GM11168 (cell line): ENCODE results near the gene TRMT11.
"Not testable (repeated sequence)": the region's sequence is repeated elsewhere in the genome, so short reads cannot be mapped to it uniquely, and the experiment has no call there.

Source experiments
- in situ Hi-C: fragments of 300-500 bp; cut with MboI; formaldehyde crosslinking; loops from one replicate; pipeline ENCODE4 v1.12.0; 2022; ENCODE audit warnings: low sequenced_read_pairs; ENCODE audit not compliant: unreplicated experiment

The TRMT11 gene

DNA sequence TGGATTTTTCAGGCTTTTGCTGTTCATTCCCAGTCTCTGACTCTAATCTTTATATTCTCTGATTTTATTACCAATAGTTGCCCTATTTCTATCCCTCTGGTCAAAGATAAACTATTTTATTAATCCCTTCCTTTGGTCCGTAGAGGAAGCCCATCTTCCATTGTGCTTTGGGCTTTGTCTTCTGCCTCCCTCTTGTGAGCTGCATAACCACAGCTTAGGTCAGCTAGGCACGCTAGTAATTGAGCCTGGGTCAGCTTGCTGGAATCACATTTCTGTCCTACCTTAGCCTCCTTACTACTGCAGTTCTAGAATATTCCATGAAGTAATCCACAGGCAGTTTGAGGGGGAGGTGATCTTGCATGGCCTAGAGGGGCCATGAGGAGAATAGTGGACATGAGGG is 49.4 kb downstream of the TRMT11 start:
- in situ Hi-C loops = no loop called here

DNA sequence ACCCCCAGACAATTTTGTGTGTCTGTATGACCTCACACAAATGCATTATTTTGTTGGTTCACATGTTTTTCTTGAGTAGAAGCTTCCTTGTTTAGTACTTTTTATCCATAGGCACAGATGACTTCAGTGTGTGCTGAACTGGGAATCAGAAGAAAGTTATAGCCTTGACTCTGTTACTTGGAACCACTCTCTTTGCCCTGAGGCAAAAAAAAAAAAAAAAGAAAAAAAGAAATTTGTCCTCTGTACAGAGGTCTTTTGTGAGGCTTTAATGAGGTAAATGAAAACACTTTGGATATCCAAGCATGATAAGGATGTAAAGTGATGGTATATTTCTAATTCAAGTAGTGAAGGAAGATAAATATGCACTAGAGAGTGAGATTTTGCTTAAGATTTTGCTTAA is 51.9 kb downstream of the TRMT11 start:
- in situ Hi-C loops = no loop called here

DNA sequence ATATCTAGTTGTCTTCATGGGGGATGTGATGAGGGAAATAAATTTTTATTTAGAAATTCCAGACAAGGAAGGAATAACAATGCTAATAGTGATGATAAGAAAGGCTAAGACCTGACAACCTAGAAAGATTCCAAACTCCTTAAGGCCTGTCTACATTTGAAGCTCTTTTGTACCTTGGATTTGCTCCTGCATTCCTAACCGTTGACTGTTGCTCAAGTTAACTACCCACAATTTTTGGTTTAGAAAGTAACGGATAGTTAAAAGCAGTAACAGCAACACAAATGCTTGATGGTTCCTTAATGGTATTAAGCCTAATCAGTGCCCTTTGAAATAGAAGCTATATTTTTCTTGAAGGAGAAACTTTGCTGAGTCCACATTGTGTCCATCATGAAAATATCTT is 52.9 kb downstream of the TRMT11 start:
- in situ Hi-C loops = no loop called here

DNA sequence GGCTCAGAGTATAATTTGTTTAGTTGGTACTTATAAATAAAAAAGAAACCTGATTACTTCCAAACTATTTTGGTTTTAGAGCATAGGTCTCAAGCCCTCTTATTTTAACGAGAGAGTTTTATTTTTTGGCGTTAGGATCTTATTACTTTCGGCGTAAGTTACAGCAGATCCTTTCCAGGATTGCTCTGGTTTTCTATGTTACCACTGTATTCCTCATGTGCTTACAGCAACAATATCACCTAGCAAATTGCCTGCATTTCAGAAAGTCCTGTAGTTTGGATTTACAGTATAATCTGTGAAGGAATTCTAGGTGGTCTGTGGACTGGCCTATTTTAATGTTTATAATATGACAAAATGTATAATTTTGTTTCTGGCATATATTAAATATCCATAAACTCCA is 54.1 kb downstream of the TRMT11 start:
- in situ Hi-C loops = no loop called here

DNA sequence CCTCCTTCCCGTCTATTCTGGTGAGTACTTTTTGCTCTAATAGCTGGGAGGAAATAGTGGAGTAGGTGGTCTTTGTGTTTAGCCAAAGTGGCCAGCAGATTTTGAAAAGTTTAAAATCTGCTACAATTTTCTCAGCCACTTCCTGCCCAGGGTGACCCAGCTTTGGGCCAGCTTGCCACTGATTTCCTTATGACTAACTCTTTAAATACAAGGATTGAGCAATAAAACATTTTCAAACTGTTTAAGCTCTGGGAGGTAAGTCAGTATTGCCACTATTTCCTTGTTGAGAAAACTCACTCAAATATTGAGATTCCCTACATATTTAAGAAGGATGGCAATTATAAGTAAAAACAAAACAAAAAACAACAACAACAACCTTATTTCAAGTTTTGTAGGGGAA is 54.5 kb downstream of the TRMT11 start:
- in situ Hi-C loops = no loop called here

DNA sequence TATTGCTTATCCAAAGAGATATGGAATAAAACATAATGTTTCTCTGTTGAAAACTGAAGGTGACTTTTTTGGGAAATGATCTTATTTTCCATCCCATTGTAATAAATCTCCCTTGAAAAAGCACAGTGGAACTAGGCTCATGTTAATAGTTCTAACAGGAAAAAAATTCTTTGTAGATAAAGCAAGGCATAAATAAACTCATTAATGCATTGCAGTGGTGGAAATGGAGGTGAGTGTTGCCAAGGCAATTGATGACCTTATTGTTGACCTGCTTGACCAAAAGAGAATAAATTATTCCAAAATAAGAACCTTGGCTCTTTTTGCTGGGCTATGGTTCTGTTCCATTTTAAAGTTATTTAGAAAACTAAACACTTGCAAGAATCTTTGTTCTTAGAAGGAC is 55.2 kb downstream of the TRMT11 start:
- in situ Hi-C loops = no loop called here

DNA sequence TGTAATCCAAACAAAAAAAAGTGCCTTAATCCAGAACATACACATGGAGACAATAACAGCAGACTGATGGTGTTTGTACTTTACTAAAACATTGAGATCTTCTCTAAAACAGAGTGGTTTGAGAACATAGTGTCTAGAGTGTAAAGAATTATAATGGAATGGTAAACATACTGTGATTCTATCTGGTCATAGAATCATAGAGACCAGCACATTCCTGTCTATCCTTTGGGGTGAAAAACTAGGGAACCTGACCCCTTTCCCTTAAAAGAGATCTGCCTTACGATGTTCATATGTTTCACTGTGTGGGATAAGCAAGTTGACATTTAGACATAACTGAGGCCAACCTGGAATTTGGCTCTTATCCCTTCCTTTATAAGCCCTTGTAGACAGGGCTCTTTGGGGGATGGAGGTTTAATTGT is 55.7 kb downstream of the TRMT11 start:
- in situ Hi-C loops = no loop called here

DNA sequence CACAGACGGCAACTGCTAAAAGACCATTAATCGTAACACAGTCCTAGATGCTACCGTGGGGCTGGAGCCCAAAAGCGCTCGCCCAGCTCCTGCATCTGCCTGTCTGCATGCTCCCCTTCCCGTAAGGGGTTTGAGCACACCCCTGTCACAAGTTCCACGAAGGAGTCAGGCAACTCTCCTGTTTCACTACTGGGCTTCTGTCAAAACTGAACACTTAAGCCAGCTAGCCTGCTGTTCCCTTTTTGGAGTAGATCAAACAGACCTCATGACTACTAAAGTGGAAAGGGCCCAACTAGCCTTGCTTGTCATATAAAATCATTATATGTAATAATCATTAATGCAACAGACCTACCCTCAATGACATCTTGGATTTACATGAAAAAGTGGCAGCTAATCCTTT is 61.3 kb downstream of the TRMT11 start:
- in situ Hi-C loops = no loop called here

DNA sequence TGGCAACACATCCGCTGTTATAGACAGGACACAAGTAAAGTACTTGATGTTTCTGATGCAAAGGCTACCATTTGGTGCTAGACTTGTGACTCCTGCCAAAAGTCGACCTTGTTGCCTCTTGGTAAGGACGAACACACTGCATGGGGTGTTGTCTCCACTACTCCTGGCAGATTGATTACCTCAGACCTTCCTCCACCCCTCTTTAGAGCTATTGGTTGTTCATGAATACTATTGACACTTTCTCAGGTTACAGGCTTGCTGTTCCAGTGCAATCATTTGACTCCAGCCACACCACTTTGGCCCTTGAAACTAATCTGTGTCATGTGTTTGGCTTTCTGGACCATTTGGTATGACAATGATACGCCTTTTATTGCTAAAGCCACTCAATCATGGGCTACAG is 62.3 kb downstream of the TRMT11 start:
- in situ Hi-C loops = no loop called here

DNA sequence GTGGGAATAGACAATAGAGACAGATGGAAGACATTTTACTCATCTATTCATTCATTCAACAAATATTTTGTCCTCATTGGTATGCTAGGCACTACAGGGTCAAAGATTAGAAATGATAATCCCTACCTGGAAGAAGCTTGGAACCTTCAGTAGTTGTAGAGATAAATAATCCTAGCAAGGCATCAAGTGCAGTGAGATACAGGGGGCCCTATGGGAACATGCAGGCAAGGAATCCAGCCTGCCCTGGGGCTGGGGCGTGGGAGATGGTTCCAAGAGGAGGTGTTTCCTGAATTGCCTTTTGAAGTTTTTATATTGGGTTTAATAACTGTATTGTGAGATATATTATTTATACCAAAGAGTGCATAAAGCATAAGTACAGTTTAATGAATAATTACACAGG is 64.5 kb downstream of the TRMT11 start:
- in situ Hi-C loops = no loop called here

DNA sequence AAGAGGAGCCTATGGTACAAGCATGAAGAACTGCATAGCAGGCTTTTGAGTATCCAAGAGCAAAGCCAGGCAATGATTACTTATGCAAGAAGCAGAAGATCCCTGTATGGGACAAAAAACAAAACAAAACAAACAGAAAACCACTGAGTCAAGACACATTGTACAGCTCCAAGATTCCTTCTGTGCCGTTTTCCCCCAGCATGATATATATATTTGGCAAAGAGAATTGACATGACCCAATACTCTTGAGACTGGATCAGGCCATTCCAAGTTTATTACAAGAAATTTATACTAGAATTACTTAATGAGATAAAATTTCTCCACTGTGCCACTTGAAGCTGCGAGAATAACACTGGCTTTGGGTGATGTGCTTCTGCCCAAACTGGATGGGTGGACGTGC is 65.5 kb downstream of the TRMT11 start:
- in situ Hi-C loops = no loop called here

DNA sequence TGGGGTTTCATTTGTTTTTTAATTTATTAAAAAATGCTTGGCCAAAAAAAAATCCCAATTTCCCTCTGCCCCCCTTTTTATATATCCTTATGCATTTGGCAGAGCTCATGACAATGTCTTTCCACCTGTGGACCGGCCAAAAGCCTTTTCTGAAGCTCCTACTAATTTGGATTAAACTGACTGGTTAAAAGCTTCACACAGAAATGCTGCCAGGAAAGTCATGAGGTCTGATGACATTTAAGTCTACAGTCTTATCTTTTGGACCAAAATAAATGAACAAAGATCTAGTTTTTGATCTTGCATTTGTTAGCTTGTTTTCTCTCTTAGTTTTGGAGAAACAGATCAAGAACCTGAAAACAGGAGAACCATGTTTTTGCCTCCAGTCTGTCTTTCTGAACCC is 66.1 kb downstream of the TRMT11 start:
- in situ Hi-C loops = no loop called here

DNA sequence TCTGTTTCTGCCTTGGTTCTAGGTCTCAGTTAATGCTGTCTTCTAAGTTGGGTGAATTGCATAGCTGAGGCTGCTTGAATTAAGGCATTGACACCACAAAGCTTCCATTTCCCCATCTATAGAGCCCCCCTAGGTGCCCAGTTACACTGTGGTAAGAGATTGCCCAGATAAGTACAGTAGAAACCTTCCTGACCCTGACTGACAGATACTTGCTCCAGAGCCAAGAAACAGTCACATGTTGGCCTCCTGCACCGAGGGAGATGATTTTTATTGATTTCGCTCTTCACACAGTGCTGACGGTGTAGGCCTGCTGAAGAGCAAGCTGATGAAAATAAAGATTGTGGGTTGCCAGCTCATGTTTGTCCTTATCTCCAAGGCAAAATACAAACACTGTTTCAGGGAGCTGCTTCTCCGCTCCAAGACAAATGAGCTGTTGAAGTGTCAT is 67.9 kb downstream of the TRMT11 start:
- in situ Hi-C loops = no loop called here

DNA sequence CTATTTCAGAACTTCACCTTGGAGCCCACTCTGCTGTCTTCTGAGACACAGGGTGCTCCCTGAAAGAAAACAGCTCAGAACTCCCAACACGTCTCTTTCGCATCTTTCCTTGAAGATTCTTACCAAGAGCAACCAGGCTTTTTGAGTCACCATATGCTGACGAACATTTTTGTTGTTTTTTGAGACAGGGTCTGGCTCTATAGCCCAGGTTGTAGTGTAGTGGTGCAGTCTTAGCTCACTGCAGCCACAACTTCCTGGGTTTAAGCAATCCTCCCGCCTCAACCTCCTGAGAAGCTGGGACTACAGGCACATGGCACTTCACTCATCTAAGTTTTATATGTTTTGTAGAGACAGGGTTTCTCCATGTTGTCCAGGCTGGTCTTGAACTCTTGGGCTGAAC is 68.5 kb downstream of the TRMT11 start:
- in situ Hi-C loops = no loop called here

DNA sequence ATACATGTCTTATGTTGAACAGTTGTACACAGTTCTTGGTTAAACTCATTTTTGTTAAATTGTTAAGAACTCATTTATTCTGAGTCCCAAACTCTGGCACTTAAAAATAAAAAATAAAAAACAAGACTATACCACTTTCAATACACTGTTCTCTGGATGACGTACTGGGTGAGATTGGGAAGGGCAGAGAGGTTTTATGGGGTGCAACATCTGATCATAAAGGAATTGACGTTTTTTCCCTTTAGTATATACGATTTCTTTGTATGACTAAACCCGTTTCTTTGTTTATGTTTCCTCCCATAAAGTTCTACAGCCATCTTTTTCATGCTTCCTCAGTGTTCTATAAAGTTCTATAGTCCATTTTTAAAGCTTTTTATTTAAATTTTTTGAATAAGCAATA is 69.1 kb downstream of the TRMT11 start:
- in situ Hi-C loops = no loop called here

DNA sequence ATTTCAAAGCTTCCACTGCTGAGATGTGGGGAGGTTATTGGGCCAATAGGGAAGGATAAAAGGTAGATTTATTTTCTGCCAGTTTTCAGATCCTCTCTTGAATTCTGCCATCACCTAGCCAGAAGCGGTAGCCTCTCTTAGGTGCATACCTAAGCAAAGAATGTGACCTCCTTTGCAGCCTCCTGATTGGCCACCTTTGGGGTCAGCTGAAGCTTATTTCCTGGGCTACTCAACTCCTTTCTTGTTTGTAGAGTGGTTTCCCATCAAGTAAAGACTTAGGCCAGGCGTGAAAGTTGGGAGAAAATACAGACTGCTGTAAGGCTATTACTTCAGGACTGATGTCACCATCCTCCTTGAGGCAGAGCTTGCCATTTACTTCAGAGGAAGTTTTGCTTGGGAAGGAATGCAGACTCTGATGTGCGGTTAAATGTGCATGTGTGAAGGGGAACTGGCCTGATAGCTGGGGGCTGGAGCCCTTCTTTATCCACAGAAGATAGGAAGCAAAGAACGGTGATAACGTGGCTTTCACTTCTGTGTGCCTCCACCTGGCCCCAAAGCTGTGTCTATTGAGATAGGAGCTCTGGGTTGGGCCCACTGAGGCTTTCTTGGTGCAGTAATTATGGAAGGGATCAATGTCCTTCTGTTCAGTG is 70.1 kb downstream of the TRMT11 start:
- in situ Hi-C loops = no loop called here

DNA sequence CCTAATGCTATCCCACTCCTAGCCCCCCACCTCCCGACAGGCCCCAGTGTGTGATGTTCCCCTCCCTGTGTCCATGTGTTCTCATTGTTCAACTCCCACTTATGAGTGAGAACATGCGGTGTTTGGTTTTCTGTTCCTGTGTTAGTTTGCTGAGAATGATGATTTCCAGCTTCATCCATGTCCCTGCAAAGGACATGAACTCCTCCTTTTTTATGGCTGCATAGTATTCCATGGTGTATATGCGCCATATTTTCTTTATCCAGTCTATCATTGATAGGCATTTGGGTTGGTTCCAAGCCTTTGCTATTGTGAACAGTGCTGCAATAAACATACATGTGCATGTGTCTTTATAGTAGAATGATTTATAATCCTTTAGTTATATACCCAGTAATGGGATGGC is 71.7 kb downstream of the TRMT11 start:
- in situ Hi-C loops = not testable (repeated sequence)

DNA sequence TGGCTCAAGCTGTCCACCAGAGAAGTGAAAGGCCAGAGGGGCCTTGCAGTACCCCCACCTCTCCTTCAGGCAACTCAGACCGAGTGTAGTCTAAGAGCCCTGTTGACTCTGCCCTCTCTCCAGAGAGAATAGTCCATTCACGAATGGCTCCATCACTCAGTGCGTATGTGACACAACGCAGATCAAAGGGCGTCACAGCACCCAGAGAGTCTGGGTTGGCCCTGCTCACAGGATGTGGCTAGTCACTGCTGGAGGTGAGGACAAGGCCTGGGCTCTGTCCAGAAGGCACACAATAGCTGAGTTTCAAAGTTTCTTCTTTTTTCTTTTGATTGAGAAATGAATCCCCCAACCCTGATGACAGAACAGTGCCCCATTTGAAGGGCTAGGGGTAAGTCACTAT is 74.1 kb downstream of the TRMT11 start:
- in situ Hi-C loops = no loop called here

DNA sequence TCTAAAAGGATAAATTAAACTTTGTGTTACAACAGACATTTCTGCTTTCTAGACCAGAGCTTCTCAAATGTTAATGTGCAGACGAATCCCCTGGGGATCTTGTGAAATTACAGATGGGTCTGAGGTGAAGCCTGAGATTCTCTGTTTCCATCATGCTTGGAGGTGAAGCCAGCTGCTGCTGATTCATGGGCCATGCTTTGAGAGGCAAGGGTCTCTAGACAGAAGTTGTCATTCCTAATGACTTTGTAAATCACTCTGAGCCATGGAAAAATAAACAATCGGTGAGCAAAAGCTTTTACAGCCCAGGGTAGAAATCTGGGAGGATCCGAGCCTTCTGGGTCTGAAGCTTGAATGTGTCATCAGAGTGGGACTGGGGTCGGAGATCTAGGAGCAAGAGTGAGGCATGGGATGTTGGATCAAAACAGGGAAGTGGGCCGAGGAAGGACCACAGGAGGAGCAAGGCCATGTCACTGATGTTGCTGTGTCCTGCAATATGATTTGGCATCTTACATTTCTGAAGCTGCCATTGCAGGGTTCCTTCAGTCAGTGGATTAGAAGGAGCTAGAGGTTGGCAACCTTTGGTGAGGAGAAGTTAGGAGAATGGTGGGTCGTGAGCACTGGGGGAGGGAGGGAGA is 77.3 kb downstream of the TRMT11 start:
- in situ Hi-C loops = no loop called here

DNA sequence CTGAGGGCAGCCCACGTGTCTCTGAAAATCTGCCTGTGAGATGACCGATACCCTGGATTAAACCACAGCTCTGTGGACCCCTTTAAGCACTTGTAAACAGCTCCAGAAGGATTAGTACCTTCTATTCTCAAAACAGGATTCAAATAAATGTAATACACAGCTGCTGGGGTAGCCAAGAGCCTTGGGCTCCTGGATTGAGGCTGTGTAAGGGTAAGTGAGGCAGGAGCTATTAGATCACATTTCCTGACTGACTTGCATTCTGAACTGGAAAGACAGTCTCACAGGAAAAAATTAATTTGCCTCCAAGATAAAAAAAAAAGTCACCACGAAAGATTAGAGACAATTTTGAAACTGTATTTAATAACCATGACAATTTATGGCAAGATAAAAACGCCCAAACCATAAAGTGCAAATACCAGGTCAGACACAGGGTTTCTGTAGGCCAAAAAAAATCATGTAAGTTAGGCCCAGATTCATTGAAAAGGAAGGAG is 78.0 kb downstream of the TRMT11 start:
- in situ Hi-C loops = no loop called here

DNA sequence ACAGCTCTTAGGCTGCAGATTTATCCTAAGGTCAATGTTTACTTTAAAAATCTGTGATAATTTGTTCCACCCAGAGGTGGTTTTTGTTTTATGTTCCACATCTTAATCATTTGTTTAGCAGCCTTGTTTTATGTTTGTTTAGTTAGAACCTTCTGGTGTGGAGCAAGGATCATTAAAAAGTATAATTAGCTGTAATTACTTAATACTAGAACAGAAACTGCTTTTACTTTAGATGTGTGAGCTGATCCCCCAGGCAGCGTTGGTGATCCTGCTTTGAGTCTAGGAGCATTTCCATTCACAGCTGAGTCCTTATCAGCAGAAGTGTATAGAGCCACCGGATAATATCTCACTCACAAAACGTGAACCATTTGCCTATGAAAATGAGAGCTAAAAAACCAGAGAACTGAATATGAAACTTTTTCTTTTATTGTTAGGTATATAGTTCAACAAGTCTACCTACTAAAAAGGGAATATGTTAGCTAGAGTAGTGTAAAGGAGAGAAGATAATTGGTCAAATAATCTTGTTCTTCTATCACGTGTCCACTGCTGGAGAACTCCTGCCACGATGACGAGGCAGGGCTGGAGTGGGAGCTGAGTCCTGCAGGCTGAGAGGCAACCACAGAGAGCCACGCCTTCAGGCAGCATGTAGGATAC is 78.5 kb downstream of the TRMT11 start:
- in situ Hi-C loops = no loop called here
